PFSK-1 (cell line): ENCODE results near the gene SLC4A2.

Experiments used
- POLR2AphosphoS5 ChIP-seq: IDR thresholded peaks from 2 replicates; pipeline ENCODE4 v1.6.1; 2012; ENCODE audit warnings: low read depth, mild to moderate bottlenecking, control low read depth, low read length, moderate library complexity
- SIN3A ChIP-seq: IDR thresholded peaks from 2 replicates; pipeline ENCODE4 v1.6.1; 2012; ENCODE audit warnings: mild to moderate bottlenecking, low read length, moderate library complexity, borderline replicate concordance; ENCODE audit not compliant: insufficient read depth
- TAF1 ChIP-seq: IDR thresholded peaks from 2 replicates; pipeline ENCODE4 v1.6.1; 2012; ENCODE audit warnings: low read length, control low read depth, borderline replicate concordance; ENCODE audit not compliant: insufficient read depth
- TF ChIP-seq, protein P1 (sequence below), 2 experiments: IDR thresholded peaks; 2 replicates each; pipeline versions ENCODE4 v1.6.1 to v1.8.0; 2011 to 2012; ENCODE audit warnings: low read depth in 2 of 2, low read length in 2 of 2, control low read depth in 1 of 2, inconsistent platforms in 1 of 2, mild to moderate bottlenecking in 1 of 2, moderate library complexity in 1 of 2; ENCODE audit not compliant: insufficient read depth in 1 of 2

DNA sequence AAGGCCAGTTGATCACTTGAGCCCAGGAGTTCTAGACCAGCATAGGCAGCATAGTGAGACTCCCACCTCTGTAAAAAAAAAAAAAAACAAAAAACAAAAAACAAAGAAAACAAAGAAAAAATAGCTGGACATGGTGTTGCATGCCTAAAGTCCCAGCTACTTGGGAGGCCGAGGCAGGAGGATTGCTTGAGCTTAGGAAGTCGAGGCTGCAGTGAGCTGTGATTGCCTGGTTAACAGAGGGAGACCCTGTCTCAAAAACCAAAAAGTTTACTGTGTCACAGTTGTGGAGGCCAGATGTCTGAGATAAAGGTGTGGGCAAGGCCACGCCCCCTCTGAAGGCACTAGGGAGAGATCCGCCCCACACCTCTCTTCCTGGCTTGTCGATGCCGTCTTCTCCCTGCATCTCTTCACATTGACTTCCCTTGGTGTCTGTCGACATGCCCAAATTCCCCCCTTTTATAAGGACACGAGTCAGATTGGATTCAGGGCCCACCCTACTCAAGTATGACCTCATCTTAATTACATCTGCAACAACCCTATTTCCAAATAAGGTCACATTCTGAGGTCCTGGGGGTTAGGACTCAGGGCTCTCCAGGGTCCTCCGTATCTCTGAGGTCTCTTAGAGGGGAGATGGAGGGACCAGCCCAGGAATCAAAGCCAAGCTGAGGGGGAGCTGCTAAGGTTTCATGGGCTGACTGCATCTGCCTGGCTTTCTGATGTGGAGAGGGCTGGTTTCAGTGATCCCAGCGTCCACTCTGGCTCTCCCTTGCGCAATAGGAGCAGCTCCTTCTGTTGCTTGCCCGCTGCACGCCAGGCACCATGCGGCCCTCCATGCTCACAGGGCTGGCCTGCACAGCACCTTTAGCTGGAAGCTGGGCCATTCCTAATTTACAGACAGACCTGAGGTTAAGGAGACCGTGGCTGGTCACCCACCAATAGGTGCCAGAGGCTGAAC lies 50.0 kb downstream of the SLC4A2 start:
- no peak for TF ChIP-seq POLR2AphosphoS5
- TF ChIP-seq TAF1: no peak
- no peak for TF ChIP-seq SIN3A
- TF ChIP-seq, protein P1, sequence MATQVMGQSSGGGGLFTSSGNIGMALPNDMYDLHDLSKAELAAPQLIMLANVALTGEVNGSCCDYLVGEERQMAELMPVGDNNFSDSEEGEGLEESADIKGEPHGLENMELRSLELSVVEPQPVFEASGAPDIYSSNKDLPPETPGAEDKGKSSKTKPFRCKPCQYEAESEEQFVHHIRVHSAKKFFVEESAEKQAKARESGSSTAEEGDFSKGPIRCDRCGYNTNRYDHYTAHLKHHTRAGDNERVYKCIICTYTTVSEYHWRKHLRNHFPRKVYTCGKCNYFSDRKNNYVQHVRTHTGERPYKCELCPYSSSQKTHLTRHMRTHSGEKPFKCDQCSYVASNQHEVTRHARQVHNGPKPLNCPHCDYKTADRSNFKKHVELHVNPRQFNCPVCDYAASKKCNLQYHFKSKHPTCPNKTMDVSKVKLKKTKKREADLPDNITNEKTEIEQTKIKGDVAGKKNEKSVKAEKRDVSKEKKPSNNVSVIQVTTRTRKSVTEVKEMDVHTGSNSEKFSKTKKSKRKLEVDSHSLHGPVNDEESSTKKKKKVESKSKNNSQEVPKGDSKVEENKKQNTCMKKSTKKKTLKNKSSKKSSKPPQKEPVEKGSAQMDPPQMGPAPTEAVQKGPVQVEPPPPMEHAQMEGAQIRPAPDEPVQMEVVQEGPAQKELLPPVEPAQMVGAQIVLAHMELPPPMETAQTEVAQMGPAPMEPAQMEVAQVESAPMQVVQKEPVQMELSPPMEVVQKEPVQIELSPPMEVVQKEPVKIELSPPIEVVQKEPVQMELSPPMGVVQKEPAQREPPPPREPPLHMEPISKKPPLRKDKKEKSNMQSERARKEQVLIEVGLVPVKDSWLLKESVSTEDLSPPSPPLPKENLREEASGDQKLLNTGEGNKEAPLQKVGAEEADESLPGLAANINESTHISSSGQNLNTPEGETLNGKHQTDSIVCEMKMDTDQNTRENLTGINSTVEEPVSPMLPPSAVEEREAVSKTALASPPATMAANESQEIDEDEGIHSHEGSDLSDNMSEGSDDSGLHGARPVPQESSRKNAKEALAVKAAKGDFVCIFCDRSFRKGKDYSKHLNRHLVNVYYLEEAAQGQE (IDR thresholded peaks at IDR 0.05; ENCODE audit: insufficient read depth in 1 of 2, low read depth in 2 of 2, low read length in 2 of 2): no peak
